ENCODE data around the gene ATG7.

The ATG7 gene

GRCh38 chr3:11367143-11367693 is 95.0 kb downstream of the ATG7 start:
- no peak for DNase-seq

GRCh38 chr3:11370191-11370590 is 98.0 kb downstream of the ATG7 start:
- no peak for DNase-seq

GRCh38 chr3:11370966-11371365 is 98.8 kb downstream of the ATG7 start:
- no peak for DNase-seq

GRCh38 chr3:11371747-11372146 is 99.5 kb downstream of the ATG7 start:
- no peak for DNase-seq

GRCh38 chr3:11373235-11373634 is 101.0 kb downstream of the ATG7 start:
- DNase-seq, result no peak

GRCh38 chr3:11373654-11374053 is 101.5 kb downstream of the ATG7 start:
- no peak for DNase-seq

- no peak for DNase-seq
Observed at GRCh38 chr3:11375333-11376088, 103.3 kb downstream of the ATG7 start.

GRCh38 chr3:11377719-11378118 is 105.5 kb downstream of the ATG7 start:
- no peak for DNase-seq

GRCh38 chr3:11379238-11379823 is 107.1 kb downstream of the ATG7 start:
- DNase-seq, result peak; percentile 11 to 60

GRCh38 chr3:11379824-11380701 is 107.9 kb downstream of the ATG7 start:
- peak in 1 of 2 experiments; percentile 10 for DNase-seq

- no peak for DNase-seq
Observed at GRCh38 chr3:11381141-11381540, 108.9 kb downstream of the ATG7 start.

- peak in 1 of 2 experiments; percentile 61 for DNase-seq
Observed at GRCh38 chr3:11381563-11381962, 109.4 kb downstream of the ATG7 start.

GRCh38 chr3:11382146-11382745 is 110.0 kb downstream of the ATG7 start:
- no peak for DNase-seq

GRCh38 chr3:11384074-11384473 is 111.9 kb downstream of the ATG7 start:
- peak; percentile 32 to 89 for DNase-seq

- no peak for DNase-seq
Observed at GRCh38 chr3:11385326-11385725, 113.1 kb downstream of the ATG7 start.

GRCh38 chr3:11385891-11386290 is 113.7 kb downstream of the ATG7 start:
- DNase-seq, result no peak

GRCh38 chr3:11386465-11387113 is 114.4 kb downstream of the ATG7 start:
- no peak for DNase-seq

GRCh38 chr3:11389386-11390268 is 117.4 kb downstream of the ATG7 start:
- DNase-seq, result no peak

GRCh38 chr3:11390411-11391131 is 118.4 kb downstream of the ATG7 start:
- no peak for DNase-seq

- DNase-seq, result no peak
Observed at GRCh38 chr3:11391174-11391879, 119.1 kb downstream of the ATG7 start.
